Mesothelial cell of epicardium (in vitro differentiated cells): Measurements from ENCODE around the gene HECTD2. TPM values are rescaled to one million over a fixed set of nuclear protein-coding genes. Genes with fewer than 3 reads are reported as not detected.

ENCODE experiments used
- DNase-seq, 2 experiments: peaks; one replicate each; pipeline ENCODE4 v3.0.0; 2021; ENCODE audit warnings: low spot score in 2 of 2; ENCODE audit not compliant: unreplicated experiment in 2 of 2
- H3K27ac Mint-ChIP-seq: 2 replicates; pipeline ENCODE4 v1.8.0; 2021; ENCODE audit warnings: mixed read lengths
- H3K27me3 Mint-ChIP-seq: 2 replicates; pipeline ENCODE4 v1.8.0; 2021; ENCODE audit warnings: low read depth, mixed read lengths
- H3K36me3 Mint-ChIP-seq: 2 replicates; pipeline ENCODE4 v1.8.0; 2021; ENCODE audit warnings: mixed read lengths
- H3K4me1 Mint-ChIP-seq: 2 replicates; pipeline ENCODE4 v1.8.0; 2021; ENCODE audit warnings: mixed read lengths
- H3K4me3 Mint-ChIP-seq: 2 replicates; pipeline ENCODE4 v1.8.0; 2021; ENCODE audit warnings: mild to moderate bottlenecking, moderate library complexity, mixed read lengths
- H3K9me3 Mint-ChIP-seq: 2 replicates; pipeline ENCODE4 v1.8.0; 2021; ENCODE audit warnings: mixed read lengths
- CTCF ChIP-seq: fragments of 200-600 bp; sonication (generic); IDR thresholded peaks from one replicate; pipeline ENCODE4 v1.5.0; 2021; ENCODE audit warnings: antibody characterized with exemption; ENCODE audit not compliant: unreplicated experiment
- total RNA-seq: library from RNA; stranded (reverse); gene quantifications from 3 replicates; pipeline ENCODE4 v1.2.1, GENCODE V29; 2021

Gene HECTD2
- total RNA-seq, 1 donor from 2014 or later, result 22.5 TPM

GRCh38 chr10:91514787-91515186 is 104.6 kb downstream of the HECTD2 start:
- DNase-seq, result no peak
- Mint-ChIP-seq H3K36me3 (peaks cover 25% of the 10 kb centered on the region), H3K27ac (peak overlapping the region; percentile 28), H3K4me1 (peaks cover 5% of the 10 kb centered on the region), H3K4me3 (no peak overlapping the region), H3K9me3 (peaks cover 18% of the 10 kb centered on the region), H3K27me3 (no peaks in the 10 kb centered on the region)
- TF ChIP-seq CTCF, result no peak

GRCh38 chr10:91517394-91517793 is 107.2 kb downstream of the HECTD2 start:
- no peak overlapping the region for H3K4me3 Mint-ChIP-seq
- no peak for DNase-seq

GRCh38 chr10:91519899-91520514 is 109.9 kb downstream of the HECTD2 start:
- H3K4me1 Mint-ChIP-seq, result peaks cover 2% of the 10 kb centered on the region
- peaks cover 27% of the 10 kb centered on the region for H3K9me3 Mint-ChIP-seq
- H3K4me3 Mint-ChIP-seq, result no peak overlapping the region
- peaks cover 22% of the 10 kb centered on the region for H3K36me3 Mint-ChIP-seq
- no peak for DNase-seq
- H3K27me3 Mint-ChIP-seq, result no peaks in the 10 kb centered on the region
- no peak overlapping the region for H3K27ac Mint-ChIP-seq
- no peak for TF ChIP-seq CTCF

More at GRCh38 chr10:91517394-91517793, 107.2 kb downstream of the HECTD2 start:
- H3K36me3 Mint-ChIP-seq, result peaks cover 25% of the 10 kb centered on the region
- peaks cover 24% of the 10 kb centered on the region for H3K9me3 Mint-ChIP-seq
- H3K4me1 Mint-ChIP-seq, result peaks cover 5% of the 10 kb centered on the region
- H3K27me3 Mint-ChIP-seq, result no peaks in the 10 kb centered on the region
- no peak overlapping the region for H3K27ac Mint-ChIP-seq
- no peak for TF ChIP-seq CTCF

GRCh38 chr10:91520661-91521060 is 110.5 kb downstream of the HECTD2 start:
- H3K4me3 Mint-ChIP-seq, result no peak overlapping the region
- H3K4me1 Mint-ChIP-seq, result no peaks in the 10 kb centered on the region
- H3K27me3 Mint-ChIP-seq, result no peaks in the 10 kb centered on the region
- peaks cover 19% of the 10 kb centered on the region for H3K36me3 Mint-ChIP-seq
- H3K9me3 Mint-ChIP-seq, result peaks cover 27% of the 10 kb centered on the region
- no peak overlapping the region for H3K27ac Mint-ChIP-seq
- DNase-seq, result no peak
- TF ChIP-seq CTCF, result no peak

- no peaks in the 10 kb centered on the region for H3K4me1 Mint-ChIP-seq
- peaks cover 24% of the 10 kb centered on the region for H3K9me3 Mint-ChIP-seq
- no peak for DNase-seq
- H3K27ac Mint-ChIP-seq, result no peak overlapping the region
- H3K4me3 Mint-ChIP-seq, result no peak overlapping the region
- H3K27me3 Mint-ChIP-seq, result no peaks in the 10 kb centered on the region
- no peak for TF ChIP-seq CTCF
- H3K36me3 Mint-ChIP-seq, result peaks cover 13% of the 10 kb centered on the region
Observed at GRCh38 chr10:91521439-91521838, 111.3 kb downstream of the HECTD2 start.
